PC-9 (cell line): ENCODE data around the gene ZDHHC11B.
"Not testable (repeated sequence)": the region's sequence is repeated elsewhere in the genome, so short reads cannot be mapped to it uniquely, and the experiment has no call there.

Experiments used
- CTCF ChIP-seq: fragments of 200-600 bp; sonication (generic); conservative IDR thresholded peaks from 2 replicates; pipeline ENCODE4 v1.6.1; 2017; ENCODE audit warnings: mixed run types, antibody characterized with exemption, mild to moderate bottlenecking, moderate library complexity
- EZH2 ChIP-seq: fragments of 200-600 bp; sonication (generic); IDR thresholded peaks from 2 replicates; pipeline ENCODE4 v1.8.0; 2017; ENCODE audit warnings: antibody characterized with exemption, low read depth

GRCh38 chr5:782356-782755 lies 2.2 kb downstream of the ZDHHC11B start:
- not testable (repeated sequence) for TF ChIP-seq CTCF, EZH2
